ELR (cell line): ENCODE results near the gene EPS15.
"Not testable (repeated sequence)": the region's sequence is repeated elsewhere in the genome, so short reads cannot be mapped to it uniquely, and the experiment has no call there.

Source experiments
- DNase-seq: peaks from one replicate; pipeline ENCODE4 v3.0.0-alpha.2; 2015; ENCODE audit warnings: low read depth

The EPS15 gene

GRCh38 chr1:51519048-51519864, at the start of gene EPS15:
Gene EPS15 (minus strand): TSS chr1:51519266. CDS start chr1:51519231, 35 bp downstream.
- DNase-seq: peak; percentile 88

GRCh38 chr1:51568231-51568935, 49.3 kb upstream of the EPS15 start:
- peak; percentile 28 for DNase-seq

- peak; percentile 84 for DNase-seq
Observed at GRCh38 chr1:51567653-51568052, 48.6 kb upstream of the EPS15 start.

GRCh38 chr1:51566260-51566659, 47.2 kb upstream of the EPS15 start:
- no peak for DNase-seq

GRCh38 chr1:51565009-51565408, 45.9 kb upstream of the EPS15 start:
- DNase-seq: no peak

- peak; percentile 74 for DNase-seq
Observed at GRCh38 chr1:51564124-51564523, 45.1 kb upstream of the EPS15 start.

GRCh38 chr1:51561702-51562101, 42.6 kb upstream of the EPS15 start:
- DNase-seq: no peak

GRCh38 chr1:51560895-51561294, 41.8 kb upstream of the EPS15 start:
- not testable (repeated sequence) for DNase-seq

GRCh38 chr1:51560034-51560433, 41.0 kb upstream of the EPS15 start:
- no peak for DNase-seq

- no peak for DNase-seq
Observed at GRCh38 chr1:51559501-51559900, 40.4 kb upstream of the EPS15 start.

GRCh38 chr1:51559064-51559500, 40.0 kb upstream of the EPS15 start:
- no peak for DNase-seq

GRCh38 chr1:51558375-51558924, 39.4 kb upstream of the EPS15 start:
- DNase-seq: peak; percentile 92

- DNase-seq: no peak
Observed at GRCh38 chr1:51557168-51557567, 38.1 kb upstream of the EPS15 start.

- peak; percentile 50 for DNase-seq
Observed at GRCh38 chr1:51555866-51556619, 37.0 kb upstream of the EPS15 start.

- DNase-seq: no peak
Observed at GRCh38 chr1:51553911-51554310, 34.8 kb upstream of the EPS15 start.

- no peak for DNase-seq
Observed at GRCh38 chr1:51552929-51553807, 34.1 kb upstream of the EPS15 start.

- DNase-seq: no peak
Observed at GRCh38 chr1:51551848-51552296, 32.8 kb upstream of the EPS15 start.

- DNase-seq: no peak
Observed at GRCh38 chr1:51551081-51551480, 32.0 kb upstream of the EPS15 start.

- no peak for DNase-seq
Observed at GRCh38 chr1:51549901-51550300, 30.8 kb upstream of the EPS15 start.

- DNase-seq: peak; percentile 37
Observed at GRCh38 chr1:51549016-51549619, 30.1 kb upstream of the EPS15 start.

GRCh38 chr1:51543858-51544257, 24.8 kb upstream of the EPS15 start:
- DNase-seq: peak; percentile 60
